Stomach smooth muscle (tissue), 2 donors: ENCODE measurements around the gene TRAPPC5.

ENCODE experiments used
- H3K27ac ChIP-seq: one replicate; pipeline ENCODE4 v1.7.0; 2013; ENCODE audit warnings: mild to moderate bottlenecking, low read length, inconsistent platforms
- H3K27me3 ChIP-seq, 2 donors: one replicate each; pipeline ENCODE4 v1.7.0; 2013; ENCODE audit warnings: low read length in 2 of 2; ENCODE audit not compliant: insufficient read depth in 2 of 2, control insufficient read depth in 1 of 2
- H3K36me3 ChIP-seq, 2 donors: one replicate each; pipeline ENCODE4 v1.7.0; 2013; ENCODE audit warnings: low read length in 2 of 2; ENCODE audit not compliant: control insufficient read depth in 2 of 2, insufficient read depth in 2 of 2
- H3K4me1 ChIP-seq: one replicate; pipeline ENCODE4 v1.7.0; 2013; ENCODE audit warnings: low read length; ENCODE audit not compliant: control insufficient read depth, insufficient read depth
- H3K4me3 ChIP-seq, 2 donors: one replicate each; pipeline ENCODE4 v1.7.0; 2013; ENCODE audit warnings: low read length in 2 of 2
- H3K9ac ChIP-seq, 2 donors: one replicate each; pipeline ENCODE4 v1.7.0; 2013; ENCODE audit warnings: low read length in 2 of 2, mild to moderate bottlenecking in 1 of 2
- H3K9me3 ChIP-seq, 2 donors: one replicate each; pipeline ENCODE4 v1.7.0; 2013; ENCODE audit warnings: low read length in 2 of 2; ENCODE audit not compliant: control insufficient read depth in 2 of 2
- donor health status: healthy.
- donor health status: Pancreatic carcinoma.

The TRAPPC5 gene

DNA sequence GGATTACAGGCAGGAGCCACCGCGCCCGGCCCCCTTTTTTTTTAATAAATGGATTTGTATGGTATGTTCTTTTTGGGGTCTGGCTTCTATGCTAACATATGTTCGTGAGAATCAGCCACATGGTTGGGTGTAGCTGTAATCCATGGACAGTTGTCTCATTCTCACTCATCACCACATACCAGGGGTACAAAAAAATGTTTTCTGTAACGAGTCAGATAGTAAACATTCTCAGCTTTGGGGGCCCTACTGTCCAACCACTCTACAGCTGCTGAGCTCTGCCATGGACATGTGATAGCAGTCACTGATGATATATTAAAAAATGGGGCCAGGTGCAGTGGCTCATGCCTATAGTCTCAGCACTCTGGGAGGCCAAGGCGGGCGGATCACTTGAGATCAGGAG, 16.9 kb upstream of the TRAPPC5 start:
- no peaks in the 10 kb centered on the region for H3K36me3 ChIP-seq
- no peak overlapping the region for H3K4me3 ChIP-seq
- H3K4me1 ChIP-seq: no peaks in the 10 kb centered on the region
- no peak overlapping the region for H3K27ac ChIP-seq
- no peak overlapping the region for H3K9ac ChIP-seq
- H3K9me3 ChIP-seq: no peaks in the 10 kb centered on the region
- peaks cover 0 to 3% of the 10 kb centered on the region in 2 donors for H3K27me3 ChIP-seq

DNA sequence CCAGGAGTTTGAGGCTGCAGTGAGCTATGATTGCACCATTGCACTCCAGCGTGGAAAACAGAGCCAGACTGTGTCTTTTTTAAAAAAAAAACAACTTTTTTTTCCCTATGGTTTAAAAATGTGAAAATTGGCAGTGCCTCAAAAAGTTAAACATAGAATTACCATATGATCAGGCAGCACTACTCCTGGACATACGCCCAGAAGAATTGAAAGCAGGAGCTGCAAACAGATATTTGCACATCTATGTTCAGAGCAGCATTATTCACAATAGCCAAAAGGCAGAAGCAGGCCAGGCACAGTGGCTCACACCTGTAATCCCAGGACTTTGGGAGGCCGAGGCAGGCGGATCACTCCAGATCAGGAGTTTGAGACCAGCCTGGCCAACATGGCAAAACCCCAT, 15.6 kb upstream of the TRAPPC5 start:
- H3K27ac ChIP-seq: no peak overlapping the region
- no peaks in the 10 kb centered on the region for H3K36me3 ChIP-seq
- peaks cover 4 to 7% of the 10 kb centered on the region in 2 donors for H3K27me3 ChIP-seq
- no peak overlapping the region for H3K9ac ChIP-seq
- H3K4me1 ChIP-seq: peaks cover 2% of the 10 kb centered on the region
- no peaks in the 10 kb centered on the region for H3K9me3 ChIP-seq
- no peak overlapping the region for H3K4me3 ChIP-seq

DNA sequence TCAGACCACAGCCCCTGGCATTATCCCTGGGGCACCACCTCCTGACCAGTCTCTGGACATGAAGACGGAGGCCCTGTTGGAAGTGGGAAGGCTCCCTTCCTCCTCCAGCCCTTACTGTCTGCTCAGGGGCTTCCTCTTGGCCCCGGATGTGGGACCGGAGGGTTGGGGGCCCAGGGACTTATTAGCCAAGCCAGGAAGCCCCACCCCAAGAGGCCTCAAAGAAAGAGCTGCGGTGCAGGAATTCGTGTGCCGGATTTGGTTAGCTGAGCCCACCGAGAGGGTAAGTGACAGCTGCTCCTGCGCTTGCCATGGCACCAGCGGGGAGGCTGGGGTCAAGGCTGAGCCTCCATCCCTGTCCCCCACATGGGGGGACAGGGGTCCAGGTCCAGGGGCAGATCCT, 11.8 kb upstream of the TRAPPC5 start, which contains the start of gene RETN:
Gene RETN (plus strand): TSS at position 208 of the 400 bp plus-strand sequence. CDS start 278 bp downstream, outside the sequence.
- Histone ChIP-seq H3K36me3 (no peaks in the 10 kb centered on the region), H3K9ac (no peak within 1 kb of the TSS), H3K27ac (no peak within 1 kb of the TSS), H3K27me3 (peaks cover 16 to 18% of the 10 kb centered on the region in 2 donors), H3K4me3 (no peak within 1 kb of the TSS), H3K4me1 (peaks cover 2% of the 10 kb centered on the region), H3K9me3 (no peaks in the 10 kb centered on the region)

DNA sequence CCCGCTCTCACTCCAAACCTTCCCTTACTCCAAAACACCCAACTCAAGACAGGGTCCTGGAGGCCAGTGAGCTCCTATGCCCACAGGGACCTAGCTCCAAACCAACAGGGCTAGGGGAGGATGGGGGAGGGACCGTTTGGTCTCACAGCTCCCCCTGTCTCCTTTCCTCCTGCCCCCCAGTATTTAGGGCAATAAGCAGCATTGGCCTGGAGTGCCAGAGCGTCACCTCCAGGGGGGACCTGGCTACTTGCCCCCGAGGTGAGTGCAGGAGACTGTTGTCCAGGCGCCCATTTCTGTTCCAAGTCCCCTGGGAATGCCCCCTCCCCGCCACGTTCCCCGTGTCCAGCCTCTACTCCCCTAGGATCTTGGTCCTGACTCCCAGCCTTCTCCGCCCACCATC, 11.0 kb upstream of the TRAPPC5 start:
- Histone ChIP-seq H3K4me3 (no peak overlapping the region), H3K27ac (no peak overlapping the region), H3K4me1 (peaks cover 2% of the 10 kb centered on the region), H3K36me3 (no peaks in the 10 kb centered on the region), H3K9ac (no peak overlapping the region), H3K9me3 (no peaks in the 10 kb centered on the region), H3K27me3 (peaks cover 16 to 18% of the 10 kb centered on the region in 2 donors)

DNA sequence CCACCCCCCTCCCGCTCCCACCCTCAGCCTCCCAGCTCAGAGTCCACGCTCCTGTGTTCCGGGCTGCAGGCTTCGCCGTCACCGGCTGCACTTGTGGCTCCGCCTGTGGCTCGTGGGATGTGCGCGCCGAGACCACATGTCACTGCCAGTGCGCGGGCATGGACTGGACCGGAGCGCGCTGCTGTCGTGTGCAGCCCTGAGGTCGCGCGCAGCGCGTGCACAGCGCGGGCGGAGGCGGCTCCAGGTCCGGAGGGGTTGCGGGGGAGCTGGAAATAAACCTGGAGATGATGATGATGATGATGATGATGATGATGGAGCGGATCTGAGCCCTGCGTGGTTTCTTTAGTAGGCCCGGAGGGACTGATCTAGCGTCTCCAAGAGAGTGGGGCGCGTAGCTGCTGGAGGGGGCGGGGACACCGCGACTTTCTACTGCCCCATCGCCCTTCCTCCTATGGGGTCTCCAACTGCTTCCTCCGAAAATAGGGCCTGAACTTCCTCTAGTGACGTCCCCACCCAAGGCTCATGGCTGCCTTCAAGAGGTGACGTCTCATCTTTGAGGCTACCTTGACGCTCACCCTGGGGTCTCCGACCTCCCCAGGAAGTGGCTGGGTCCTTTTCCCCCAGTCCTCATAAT, 10.4 kb upstream of the TRAPPC5 start:
- H3K9ac ChIP-seq: no peak overlapping the region
- no peak overlapping the region for H3K27ac ChIP-seq
- no peaks in the 10 kb centered on the region for H3K36me3 ChIP-seq
- H3K27me3 ChIP-seq: peaks cover 16 to 18% of the 10 kb centered on the region in 2 donors
- no peaks in the 10 kb centered on the region for H3K9me3 ChIP-seq
- peaks cover 2% of the 10 kb centered on the region for H3K4me1 ChIP-seq
- no peak overlapping the region for H3K4me3 ChIP-seq

DNA sequence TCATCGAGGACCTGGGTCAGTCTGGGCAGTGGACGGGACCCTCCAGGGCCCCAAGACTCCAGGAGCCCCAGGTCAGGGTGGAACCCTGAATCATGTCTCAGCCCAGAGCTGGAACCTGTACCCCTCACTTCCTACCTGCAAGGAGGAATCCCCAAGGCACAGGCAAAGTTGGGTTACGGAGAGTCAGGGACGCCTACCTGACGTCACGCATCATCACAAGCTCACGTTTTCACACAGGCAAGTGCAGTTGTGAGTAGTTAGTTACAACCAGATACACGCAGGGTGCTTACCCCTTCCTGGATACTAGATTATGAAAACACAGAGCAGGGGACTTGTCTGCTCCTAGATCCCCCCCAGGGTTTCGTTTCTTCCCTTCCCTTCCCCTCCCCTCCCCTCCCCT, 9.8 kb upstream of the TRAPPC5 start:
- Histone ChIP-seq H3K36me3 (no peaks in the 10 kb centered on the region), H3K9ac (no peak overlapping the region), H3K27me3 (peaks cover 16 to 18% of the 10 kb centered on the region in 2 donors), H3K27ac (no peak overlapping the region), H3K4me3 (no peak overlapping the region), H3K4me1 (peaks cover 2% of the 10 kb centered on the region), H3K9me3 (no peaks in the 10 kb centered on the region)

DNA sequence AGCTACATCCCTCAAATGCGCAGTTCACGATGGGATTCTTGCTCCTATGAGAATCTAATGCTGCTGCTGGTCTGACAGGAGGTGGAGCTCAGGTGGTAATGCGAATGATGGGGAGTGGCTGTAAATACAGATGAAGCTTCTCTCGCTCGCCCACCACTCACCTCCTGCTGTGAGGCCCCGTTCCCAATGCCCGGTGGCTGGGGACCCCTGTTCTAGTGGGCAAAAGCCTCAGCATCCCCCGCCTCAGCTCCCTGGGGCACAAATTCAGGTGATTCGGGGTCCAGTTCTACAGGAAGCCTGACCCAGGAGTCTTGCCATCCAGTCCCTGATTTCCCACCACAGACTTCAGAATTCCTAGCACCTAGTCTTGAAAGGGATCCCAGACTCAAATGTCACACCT, 8.1 kb upstream of the TRAPPC5 start:
- Histone ChIP-seq H3K4me1 (peaks cover 2% of the 10 kb centered on the region), H3K36me3 (no peaks in the 10 kb centered on the region), H3K9me3 (no peaks in the 10 kb centered on the region), H3K27ac (no peak overlapping the region), H3K9ac (no peak overlapping the region), H3K4me3 (no peak overlapping the region), H3K27me3 (peaks cover 22% of the 10 kb centered on the region in 2 donors)

DNA sequence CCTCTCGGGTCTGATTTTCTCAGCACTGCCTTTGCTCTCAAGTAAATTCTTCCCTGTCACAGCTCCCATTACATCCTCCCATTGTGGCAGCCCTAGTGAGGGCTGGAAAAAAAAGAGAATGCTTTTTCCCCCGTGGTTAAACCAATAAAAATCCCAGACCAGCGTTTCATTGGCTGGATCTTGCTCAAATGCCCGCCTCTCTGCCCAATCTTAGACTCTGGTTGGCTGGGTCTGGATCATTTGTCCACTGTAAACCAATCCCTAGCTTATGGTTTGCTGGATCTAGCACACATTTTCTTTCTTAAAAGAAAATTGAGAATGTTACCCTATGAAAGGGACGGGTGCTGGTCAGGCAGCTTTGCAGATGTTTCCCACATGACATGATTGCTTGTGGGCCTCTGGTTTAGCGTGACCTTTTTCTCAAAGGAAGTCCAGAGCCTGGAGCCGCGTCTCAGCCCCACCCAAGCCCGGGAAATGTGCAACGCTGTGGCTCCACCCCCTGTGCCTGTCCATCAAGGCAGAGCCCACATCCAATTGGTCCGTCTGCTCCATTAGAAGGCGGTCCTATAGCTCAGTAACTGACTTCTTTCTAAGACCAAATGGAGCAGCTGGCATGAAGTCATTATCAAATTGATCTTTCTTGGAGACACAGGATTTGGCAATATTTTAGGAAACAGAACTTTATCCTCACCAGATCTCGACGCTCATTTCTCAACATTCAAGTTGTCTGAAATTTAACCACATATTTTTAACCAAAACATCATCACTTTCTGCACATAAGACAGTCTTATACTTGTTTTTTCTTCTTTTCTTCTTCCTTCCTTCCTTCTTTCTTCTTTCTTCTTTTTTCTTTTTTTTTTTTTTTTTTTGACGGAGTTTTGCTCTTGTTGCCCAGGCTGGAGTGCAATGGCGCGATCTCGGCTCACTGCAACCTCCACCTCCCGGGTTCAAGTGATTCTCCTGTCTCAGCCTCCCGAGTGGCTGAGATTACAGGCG, 6.3 kb upstream of the TRAPPC5 start:
- Histone ChIP-seq H3K36me3 (no peaks in the 10 kb centered on the region), H3K9ac (no peak overlapping the region), H3K27ac (no peak overlapping the region), H3K27me3 (peaks cover 23 to 34% of the 10 kb centered on the region in 2 donors), H3K4me3 (no peak overlapping the region), H3K9me3 (no peaks in the 10 kb centered on the region), H3K4me1 (peaks cover 2% of the 10 kb centered on the region)

DNA sequence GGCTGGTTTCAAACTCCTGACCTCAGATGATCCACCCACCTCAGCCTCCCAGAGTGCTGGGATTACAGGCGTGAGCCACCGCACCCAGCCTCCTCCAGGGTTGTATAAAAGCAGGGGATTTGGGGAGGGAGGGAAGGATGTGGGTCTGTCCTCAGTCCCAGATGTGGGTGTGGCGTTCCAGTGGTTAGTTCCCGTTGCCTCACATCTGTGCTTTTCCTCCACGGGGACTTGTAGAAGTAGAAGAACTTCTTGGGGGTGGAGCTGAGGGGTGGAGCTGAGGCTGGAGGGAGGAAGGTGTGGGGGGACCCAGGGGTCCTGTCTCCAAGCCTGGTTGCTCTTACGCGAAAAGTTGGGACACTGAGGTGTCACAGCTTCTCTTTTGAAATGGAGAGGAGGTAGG, 4.3 kb upstream of the TRAPPC5 start:
- no peaks in the 10 kb centered on the region for H3K9me3 ChIP-seq
- H3K4me1 ChIP-seq: peaks cover 9% of the 10 kb centered on the region
- H3K27me3 ChIP-seq: peaks cover 24 to 29% of the 10 kb centered on the region in 2 donors
- no peak overlapping the region for H3K27ac ChIP-seq
- H3K9ac ChIP-seq: no peak overlapping the region
- no peaks in the 10 kb centered on the region for H3K36me3 ChIP-seq
- no peak overlapping the region for H3K4me3 ChIP-seq

DNA sequence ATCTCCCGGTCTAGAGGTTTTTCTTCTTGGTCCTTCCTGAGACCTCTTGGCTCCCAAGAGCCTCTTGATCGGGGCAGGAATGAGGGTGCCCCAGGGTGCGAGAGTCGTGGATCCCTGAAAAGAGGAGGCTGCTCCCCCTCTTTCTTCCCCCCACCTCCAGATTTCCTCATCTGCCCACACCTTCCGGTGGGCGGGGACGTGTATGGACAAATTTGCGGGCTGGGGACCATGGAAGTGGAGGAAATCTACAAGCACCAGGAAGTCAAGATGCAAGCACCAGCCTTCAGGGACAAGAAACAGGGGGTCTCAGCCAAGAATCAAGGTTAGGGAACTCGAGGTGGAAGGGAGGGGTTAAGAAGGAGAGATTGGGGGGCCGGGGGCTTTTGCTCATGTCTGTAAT, 3.8 kb upstream of the TRAPPC5 start, which contains the start of gene MCEMP1:
Gene MCEMP1 (plus strand): TSS at position 237 of the 400 bp plus-strand sequence. CDS start 31 bp downstream, at position 268.
- Histone ChIP-seq H3K9me3 (no peaks in the 10 kb centered on the region), H3K36me3 (no peaks in the 10 kb centered on the region), H3K27me3 (peaks cover 24 to 27% of the 10 kb centered on the region in 2 donors), H3K4me3 (no peak within 1 kb of the TSS), H3K9ac (no peak within 1 kb of the TSS), H3K27ac (no peak within 1 kb of the TSS), H3K4me1 (peaks cover 11% of the 10 kb centered on the region)
